Measurements from ENCODE around the gene ANKLE1. TPM values are rescaled to one million over a fixed set of nuclear protein-coding genes. Genes with fewer than 3 reads are reported as not detected.

ANKLE1 gene
- total RNA-seq, 1 donor from 2014 or later = 0.53 TPM

- Histone ChIP-seq H3K4me3 (ENCODE audit: low read depth, low read length) (no peak overlapping the region), H3K36me3 (ENCODE audit: control insufficient read depth, insufficient read depth, low read length) (peaks cover 26% of the 10 kb centered on the region), H3K27me3 (ENCODE audit: control insufficient read depth, insufficient read depth, low read length) (no peaks in the 10 kb centered on the region)
- TF ChIP-seq CTCF (IDR thresholded peaks at IDR 0.05; ENCODE audit: insufficient read depth, low read length, severe bottlenecking) = no peak
- FAIRE-seq (no peak), DNase-seq (ENCODE audit: low read depth) (no peak)
These were observed 6.1 kb upstream of the ANKLE1 start for GRCh38 chr19:17275441-17276175.

- DNase-seq (ENCODE audit: low read depth) = no peak
- FAIRE-seq = no peak
- H3K4me3 ChIP-seq (ENCODE audit: low read depth, low read length) = no peak overlapping the region
- peaks cover 11% of the 10 kb centered on the region for H3K36me3 ChIP-seq (ENCODE audit: control insufficient read depth, insufficient read depth, low read length)
- H3K27me3 ChIP-seq (ENCODE audit: control insufficient read depth, insufficient read depth, low read length) = no peaks in the 10 kb centered on the region
- no peak for TF ChIP-seq CTCF (IDR thresholded peaks at IDR 0.05; ENCODE audit: insufficient read depth, low read length, severe bottlenecking)
These were observed 2.3 kb upstream of the ANKLE1 start for GRCh38 chr19:17279436-17279835.

- DNase-seq (ENCODE audit: low read depth) = peak; percentile 55
These were observed 906 bp downstream of the ANKLE1 start for GRCh38 chr19:17282488-17283125.

GRCh38 chr19:17283504-17283996 lies 1.8 kb downstream of the ANKLE1 start:
- H3K27me3 ChIP-seq (ENCODE audit: control insufficient read depth, insufficient read depth, low read length) = no peaks in the 10 kb centered on the region
- peaks cover 2% of the 10 kb centered on the region for H3K36me3 ChIP-seq (ENCODE audit: control insufficient read depth, insufficient read depth, low read length)
- no peak overlapping the region for H3K4me3 ChIP-seq (ENCODE audit: low read depth, low read length)
- DNase-seq (ENCODE audit: low read depth) (no peak), FAIRE-seq (no peak)
- TF ChIP-seq CTCF (IDR thresholded peaks at IDR 0.05; ENCODE audit: insufficient read depth, low read length, severe bottlenecking) = no peak

More at GRCh38 chr19:17282488-17283125, 906 bp downstream of the ANKLE1 start:
- peak overlapping the region; percentile 36 for H3K4me3 ChIP-seq (ENCODE audit: low read depth, low read length)
- no peaks in the 10 kb centered on the region for H3K27me3 ChIP-seq (ENCODE audit: control insufficient read depth, insufficient read depth, low read length)
- peak; percentile 98 for TF ChIP-seq CTCF (IDR thresholded peaks at IDR 0.05; ENCODE audit: insufficient read depth, low read length, severe bottlenecking)
- no peak for FAIRE-seq
- H3K36me3 ChIP-seq (ENCODE audit: control insufficient read depth, insufficient read depth, low read length) = peaks cover 2% of the 10 kb centered on the region

GRCh38 chr19:17285415-17286135 lies 3.9 kb downstream of the ANKLE1 start:
- no peak for FAIRE-seq
- H3K4me3 ChIP-seq (ENCODE audit: low read depth, low read length) = no peak overlapping the region
- TF ChIP-seq CTCF (IDR thresholded peaks at IDR 0.05; ENCODE audit: insufficient read depth, low read length, severe bottlenecking) = no peak
- H3K36me3 ChIP-seq (ENCODE audit: control insufficient read depth, insufficient read depth, low read length) = no peaks in the 10 kb centered on the region
- no peaks in the 10 kb centered on the region for H3K27me3 ChIP-seq (ENCODE audit: control insufficient read depth, insufficient read depth, low read length)
- DNase-seq (ENCODE audit: low read depth) = no peak
